CD14-positive monocyte (primary cell): ENCODE data around the gene STT3B. TPM values are rescaled to one million over a fixed set of nuclear protein-coding genes. Genes with fewer than 3 reads are reported as not detected.

Source experiments
- DNase-seq, 3 donors: peaks; one replicate each; pipeline ENCODE4 v3.0.0-alpha.2; 2011 to 2022
- H2AFZ ChIP-seq: 2 replicates; pipeline ENCODE4 v1.6.0; 2012; ENCODE audit warnings: mild to moderate bottlenecking, low read depth, low read length, inconsistent platforms; ENCODE audit not compliant: insufficient read depth, poor library complexity, severe bottlenecking
- H3K27ac ChIP-seq, 2 donors: 1 replicate in 1 of 2; 2 replicates in 1 of 2; pipeline ENCODE4 v1.5.1; 2012 to 2013; ENCODE audit warnings: low read length in 2 of 2, control low read depth in 1 of 2, inconsistent platforms in 1 of 2, low read depth in 1 of 2, mild to moderate bottlenecking in 1 of 2
- H3K27me3 ChIP-seq, 2 donors: one replicate each; pipeline versions ENCODE4 v1.6.0 to v1.6.1; 2011 to 2013; ENCODE audit warnings: low read length in 2 of 2; ENCODE audit not compliant: control insufficient read depth in 2 of 2, insufficient read depth in 2 of 2
- H3K36me3 ChIP-seq, 2 donors: replicated peaks in 1 of 2; 1 replicate in 1 of 2; 2 replicates in 1 of 2; pipeline versions ENCODE4 v1.5.1 to v1.6.1; 2012 to 2013; ENCODE audit warnings: low read length in 2 of 2, control low read depth in 1 of 2, inconsistent platforms in 1 of 2, mild to moderate bottlenecking in 1 of 2; ENCODE audit not compliant: insufficient read depth in 2 of 2, control insufficient read depth in 1 of 2
- H3K4me1 ChIP-seq, 2 donors: 1 replicate in 1 of 2; 2 replicates in 1 of 2; pipeline versions ENCODE4 v1.5.1 to v1.6.1; 2012 to 2013; ENCODE audit warnings: low read length in 2 of 2, control low read depth in 1 of 2, inconsistent platforms in 1 of 2, mild to moderate bottlenecking in 1 of 2, moderate library complexity in 1 of 2; ENCODE audit not compliant: insufficient read depth in 2 of 2, control insufficient read depth in 1 of 2
- H3K4me2 ChIP-seq: replicated peaks from 2 replicates; pipeline ENCODE3; 2012; ENCODE audit warnings: low read length, moderate library complexity, mild to moderate bottlenecking; ENCODE audit not compliant: poor library complexity, severe bottlenecking; ENCODE audit errors: extremely low read depth
- H3K4me3 ChIP-seq, 3 experiments: fragments of 200-600 bp in 1 of 3; sonication (generic) in 1 of 3; replicated peaks in 1 of 3; 1 replicate in 2 of 3; 2 replicates in 1 of 3; pipeline ENCODE4 v1.5.1; 2011 to 2013; ENCODE audit warnings: low read length in 3 of 3, mild to moderate bottlenecking in 3 of 3, control low read depth in 2 of 3, low read depth in 2 of 3, inconsistent platforms in 1 of 3, moderate library complexity in 1 of 3
- H3K79me2 ChIP-seq: 2 replicates; pipeline ENCODE4 v1.6.0; 2012; ENCODE audit warnings: mild to moderate bottlenecking, control low read depth, inconsistent platforms, low read length, moderate library complexity; ENCODE audit not compliant: insufficient read depth
- H3K9ac ChIP-seq: 2 replicates; pipeline ENCODE4 v1.6.0; 2017; ENCODE audit warnings: low read length, mild to moderate bottlenecking; ENCODE audit not compliant: insufficient read depth, poor library complexity, severe bottlenecking
- H3K9me3 ChIP-seq, 2 donors: replicated peaks in 1 of 2; 1 replicate in 1 of 2; 2 replicates in 1 of 2; pipeline versions ENCODE4 v1.5.1 to v1.6.1; 2012 to 2013; ENCODE audit warnings: low read length in 2 of 2, control low read depth in 1 of 2; ENCODE audit not compliant: control insufficient read depth in 1 of 2, insufficient read depth in 1 of 2
- H4K20me1 ChIP-seq: 2 replicates; pipeline ENCODE4 v1.6.0; 2012; ENCODE audit warnings: mild to moderate bottlenecking, low read length, control low read depth, moderate library complexity; ENCODE audit not compliant: insufficient read depth
- H3K27ac Mint-ChIP-seq, 7 donors: one replicate each; pipeline ENCODE4 v1.8.0; 2020; ENCODE audit warnings: mild to moderate bottlenecking in 7 of 7, mixed read lengths in 7 of 7, moderate library complexity in 6 of 7, inconsistent platforms in 2 of 7
- H3K27me3 Mint-ChIP-seq, 3 donors: one replicate each; pipeline ENCODE4 v1.8.0; 2021 to 2022; ENCODE audit warnings: low read depth in 3 of 3, mild to moderate bottlenecking in 3 of 3, mixed read lengths in 3 of 3, moderate library complexity in 3 of 3, inconsistent platforms in 1 of 3
- H3K36me3 Mint-ChIP-seq, 2 donors: one replicate each; pipeline ENCODE4 v1.8.0; 2020; ENCODE audit warnings: mixed read lengths in 2 of 2, inconsistent platforms in 1 of 2, mild to moderate bottlenecking in 1 of 2
- H3K4me1 Mint-ChIP-seq: one replicate; pipeline ENCODE4 v1.8.0; 2020; ENCODE audit warnings: mild to moderate bottlenecking, mixed read lengths
- H3K4me3 Mint-ChIP-seq, 2 donors: one replicate each; pipeline ENCODE4 v1.8.0; 2020; ENCODE audit warnings: mild to moderate bottlenecking in 2 of 2, mixed read lengths in 2 of 2, moderate library complexity in 1 of 2
- H3K9me3 Mint-ChIP-seq, 7 donors: one replicate each; pipeline ENCODE4 v1.8.0; 2020 to 2022; ENCODE audit warnings: mixed read lengths in 7 of 7, mild to moderate bottlenecking in 6 of 7, moderate library complexity in 6 of 7, inconsistent platforms in 2 of 7
- CTCF ChIP-seq: fragments of 200-600 bp; IDR thresholded peaks from one replicate; pipeline ENCODE4 v1.8.0; 2022; ENCODE audit warnings: antibody characterized with exemption, mild to moderate bottlenecking
- WGBS: methylation state at CpG from one replicate; pipeline ENCODE4 v1.1.5; 2013; ENCODE audit warnings: missing lambda C conversion rate; ENCODE audit not compliant: insufficient coverage; 5-methylcytosine and 5-hydroxymethylcytosine counted together
- intact Hi-C, 2 donors: fragments of 100-400 bp; cut with micrococcal nuclease; formaldehyde crosslinking; loops; one replicate each; pipeline versions ENCODE4 v1.15.0 to v1.15.1; 2023
- polyA plus RNA-seq, 3 donors: library from polyadenylated mRNA; depleted of rRNA in 1 of 3; unstranded in 2 of 3; stranded (reverse) in 1 of 3; fragments of 300-500 nt in 2 of 3; fragments of >200 nt in 1 of 3; fragmentation: Illumina TruSeq in 2 of 3; gene quantifications; 1 replicate in 2 of 3; 2 replicates in 1 of 3; pipeline ENCODE4 v1.2.3, GENCODE V29; 2012 to 2021

The STT3B gene
- polyA plus RNA-seq, 3 donors = 47.3 to 97.0 (median 86.3) TPM

DNA sequence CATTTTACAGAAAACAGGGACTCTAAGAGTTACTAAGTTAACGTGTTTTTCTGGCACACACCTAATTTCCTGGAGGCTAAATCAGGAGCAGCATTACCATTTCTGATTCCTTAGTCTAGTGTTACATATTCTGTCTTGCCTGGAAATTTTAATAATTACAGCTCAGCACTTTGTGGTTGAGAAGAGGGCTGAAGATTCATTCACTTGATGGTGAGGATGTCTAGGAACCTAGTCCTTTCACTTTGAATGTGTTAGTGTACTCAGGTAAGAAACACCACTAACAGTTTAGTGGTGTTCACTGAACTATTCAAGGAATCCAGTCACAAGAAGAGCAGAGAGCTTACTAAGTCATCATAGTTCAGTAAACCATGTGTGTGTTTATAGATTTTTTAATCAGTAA lies 102.8 kb downstream of the STT3B start:
- H3K27me3 Mint-ChIP-seq = no peaks in the 10 kb centered on the region
- no peaks in the 10 kb centered on the region for H3K4me1 Mint-ChIP-seq
- H3K27ac ChIP-seq = peak overlapping the region in 1 of 2 donors; percentile 20
- H3K27me3 ChIP-seq = no peaks in the 10 kb centered on the region
- H3K9me3 ChIP-seq = no peaks in the 10 kb centered on the region
- no peak for DNase-seq
- no peak overlapping the region for H3K4me2 ChIP-seq
- H3K4me1 ChIP-seq = no peaks in the 10 kb centered on the region
- H3K4me3 ChIP-seq = no peak overlapping the region
- H3K36me3 Mint-ChIP-seq = peaks cover 55 to 61% of the 10 kb centered on the region in 2 donors
- H3K9ac ChIP-seq = no peak overlapping the region
- no peak overlapping the region for H3K27ac Mint-ChIP-seq
- H2AFZ ChIP-seq = no peak overlapping the region
- intact Hi-C loops = no loop called here
- TF ChIP-seq CTCF = no peak
- no peaks in the 10 kb centered on the region for H4K20me1 ChIP-seq
- WGBS = no CpG with 5 or more reads among the region's 1 CpG
- H3K79me2 ChIP-seq = no peaks in the 10 kb centered on the region
- H3K9me3 Mint-ChIP-seq = no peaks in the 10 kb centered on the region
- peaks cover 42 to 73% of the 10 kb centered on the region in 2 donors for H3K36me3 ChIP-seq
- H3K4me3 Mint-ChIP-seq = no peak overlapping the region

DNA sequence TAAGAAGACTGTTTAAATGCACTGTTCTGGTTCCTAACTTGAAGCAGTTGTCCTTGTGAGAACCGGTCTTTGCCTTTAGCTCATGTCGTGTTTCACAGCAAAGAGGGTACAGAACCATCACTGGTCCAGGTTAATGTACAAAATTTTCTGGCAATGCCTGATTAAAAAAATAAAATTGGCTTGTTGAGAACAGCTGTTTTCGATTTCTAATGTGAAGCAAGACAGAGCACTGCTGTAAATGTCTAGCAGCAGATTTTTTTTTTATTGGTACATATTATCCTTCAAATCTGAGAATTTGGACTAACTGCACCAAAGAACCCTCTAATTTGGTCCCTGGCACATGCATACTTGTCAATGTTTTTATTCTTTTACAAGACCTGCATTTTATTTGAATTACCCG lies 103.3 kb downstream of the STT3B start:
- no peak for DNase-seq
- intact Hi-C loops = no loop called here
- no peak overlapping the region for H3K4me3 Mint-ChIP-seq

More for the DNA sequence above, 103.3 kb downstream of the STT3B start:
- Histone ChIP-seq H3K36me3 (peaks cover 38 to 68% of the 10 kb centered on the region in 2 donors), H3K79me2 (no peaks in the 10 kb centered on the region), H3K27me3 (no peaks in the 10 kb centered on the region), H3K9me3 (no peaks in the 10 kb centered on the region), H3K4me1 (no peaks in the 10 kb centered on the region), H3K27ac (no peak overlapping the region), H3K9ac (no peak overlapping the region), H3K4me3 (no peak overlapping the region), H3K4me2 (no peak overlapping the region), H4K20me1 (no peaks in the 10 kb centered on the region), H2AFZ (no peak overlapping the region)
- no peaks in the 10 kb centered on the region for H3K9me3 Mint-ChIP-seq
- H3K36me3 Mint-ChIP-seq = peaks cover 50 to 56% of the 10 kb centered on the region in 2 donors
- H3K27ac Mint-ChIP-seq = no peak overlapping the region
- no peak for TF ChIP-seq CTCF
- no peaks in the 10 kb centered on the region for H3K4me1 Mint-ChIP-seq
- H3K27me3 Mint-ChIP-seq = no peaks in the 10 kb centered on the region
- 88% methylated on average over 2 of the region's 4 CpGs for WGBS
